Measurements from ENCODE around the gene ZFP42.
"Not testable (repeated sequence)": the region's sequence is repeated elsewhere in the genome, so short reads cannot be mapped to it uniquely, and the experiment has no call there.

The ZFP42 gene

GRCh38 chr4:188018262-188018661 lies 22.7 kb downstream of the ZFP42 start:
- DNase-seq: no peak
- intact Hi-C loops (cut with DNase I): no loop called here

GRCh38 chr4:188021548-188022249 lies 26.1 kb downstream of the ZFP42 start:
- no peak for DNase-seq
- intact Hi-C loops (cut with DNase I): no loop called here

GRCh38 chr4:188023682-188024081 lies 28.1 kb downstream of the ZFP42 start:
- intact Hi-C loops (cut with DNase I): no loop called here
- no peak for DNase-seq

- intact Hi-C loops (cut with DNase I): no loop called here
- no peak for DNase-seq
These were observed 29.9 kb downstream of the ZFP42 start for GRCh38 chr4:188025476-188025875.

GRCh38 chr4:188029114-188029513 lies 33.5 kb downstream of the ZFP42 start:
- intact Hi-C loops (cut with DNase I): no loop called here
- no peak for DNase-seq

- intact Hi-C loops (cut with DNase I): no loop called here
- DNase-seq: peak in 1 of 10 donors; percentile 15
These were observed 34.8 kb downstream of the ZFP42 start for GRCh38 chr4:188030401-188030800.

- no peak for DNase-seq
- intact Hi-C loops (cut with DNase I): no loop called here
These were observed 36.2 kb downstream of the ZFP42 start for GRCh38 chr4:188031751-188032150.

- intact Hi-C loops (cut with DNase I): no loop called here
- DNase-seq: no peak
These were observed 36.6 kb downstream of the ZFP42 start for GRCh38 chr4:188032170-188032569.

GRCh38 chr4:188032583-188032982 lies 37.0 kb downstream of the ZFP42 start:
- intact Hi-C loops (cut with DNase I): no loop called here
- no peak for DNase-seq

- intact Hi-C loops (cut with DNase I): no loop called here
- no peak for DNase-seq
These were observed 41.6 kb downstream of the ZFP42 start for GRCh38 chr4:188037003-188037713.

- no peak for DNase-seq
- intact Hi-C loops (cut with DNase I): no loop called here
These were observed 46.1 kb downstream of the ZFP42 start for GRCh38 chr4:188041721-188042120.

GRCh38 chr4:188042191-188042590 lies 46.6 kb downstream of the ZFP42 start:
- DNase-seq: peak in 1 of 10 donors; percentile 49
- intact Hi-C loops (cut with DNase I): no loop called here

GRCh38 chr4:188043154-188043553 lies 47.6 kb downstream of the ZFP42 start:
- DNase-seq: no peak
- intact Hi-C loops (cut with DNase I): no loop called here

GRCh38 chr4:188045461-188045860 lies 49.9 kb downstream of the ZFP42 start:
- intact Hi-C loops (cut with DNase I): not testable (repeated sequence)
- DNase-seq: peak in 1 of 10 donors; percentile 67

GRCh38 chr4:188046657-188047056 lies 51.1 kb downstream of the ZFP42 start:
- intact Hi-C loops (cut with DNase I): no loop called here
- DNase-seq: peak in 1 of 10 donors; percentile 2

GRCh38 chr4:188053302-188053701 lies 57.7 kb downstream of the ZFP42 start:
- peak in 1 of 10 donors; percentile 16 for DNase-seq
- intact Hi-C loops (cut with DNase I): no loop called here
